CD14-positive monocyte (primary cell): ENCODE data around the gene TMOD1. TPM values are rescaled to one million over a fixed set of nuclear protein-coding genes. Genes with fewer than 3 reads are reported as not detected.

Experiments used
- DNase-seq, 3 donors: peaks; one replicate each; pipeline ENCODE4 v3.0.0-alpha.2; 2011 to 2022
- H2AFZ ChIP-seq: 2 replicates; pipeline ENCODE4 v1.6.0; 2012; ENCODE audit warnings: mild to moderate bottlenecking, low read depth, low read length, inconsistent platforms; ENCODE audit not compliant: insufficient read depth, poor library complexity, severe bottlenecking
- H3K27ac ChIP-seq, 2 donors: 1 replicate in 1 of 2; 2 replicates in 1 of 2; pipeline ENCODE4 v1.5.1; 2012 to 2013; ENCODE audit warnings: low read length in 2 of 2, control low read depth in 1 of 2, inconsistent platforms in 1 of 2, low read depth in 1 of 2, mild to moderate bottlenecking in 1 of 2
- H3K27me3 ChIP-seq, 2 donors: one replicate each; pipeline versions ENCODE4 v1.6.0 to v1.6.1; 2011 to 2013; ENCODE audit warnings: low read length in 2 of 2; ENCODE audit not compliant: control insufficient read depth in 2 of 2, insufficient read depth in 2 of 2
- H3K36me3 ChIP-seq, 2 donors: replicated peaks in 1 of 2; 1 replicate in 1 of 2; 2 replicates in 1 of 2; pipeline versions ENCODE4 v1.5.1 to v1.6.1; 2012 to 2013; ENCODE audit warnings: low read length in 2 of 2, control low read depth in 1 of 2, inconsistent platforms in 1 of 2, mild to moderate bottlenecking in 1 of 2; ENCODE audit not compliant: insufficient read depth in 2 of 2, control insufficient read depth in 1 of 2
- H3K4me1 ChIP-seq, 2 donors: 1 replicate in 1 of 2; 2 replicates in 1 of 2; pipeline versions ENCODE4 v1.5.1 to v1.6.1; 2012 to 2013; ENCODE audit warnings: low read length in 2 of 2, control low read depth in 1 of 2, inconsistent platforms in 1 of 2, mild to moderate bottlenecking in 1 of 2, moderate library complexity in 1 of 2; ENCODE audit not compliant: insufficient read depth in 2 of 2, control insufficient read depth in 1 of 2
- H3K4me2 ChIP-seq: replicated peaks from 2 replicates; pipeline ENCODE3; 2012; ENCODE audit warnings: low read length, moderate library complexity, mild to moderate bottlenecking; ENCODE audit not compliant: poor library complexity, severe bottlenecking; ENCODE audit errors: extremely low read depth
- H3K4me3 ChIP-seq, 3 experiments: fragments of 200-600 bp in 1 of 3; sonication (generic) in 1 of 3; replicated peaks in 1 of 3; 1 replicate in 2 of 3; 2 replicates in 1 of 3; pipeline ENCODE4 v1.5.1; 2011 to 2013; ENCODE audit warnings: low read length in 3 of 3, mild to moderate bottlenecking in 3 of 3, control low read depth in 2 of 3, low read depth in 2 of 3, inconsistent platforms in 1 of 3, moderate library complexity in 1 of 3
- H3K79me2 ChIP-seq: 2 replicates; pipeline ENCODE4 v1.6.0; 2012; ENCODE audit warnings: mild to moderate bottlenecking, control low read depth, inconsistent platforms, low read length, moderate library complexity; ENCODE audit not compliant: insufficient read depth
- H3K9ac ChIP-seq: 2 replicates; pipeline ENCODE4 v1.6.0; 2017; ENCODE audit warnings: low read length, mild to moderate bottlenecking; ENCODE audit not compliant: insufficient read depth, poor library complexity, severe bottlenecking
- H3K9me3 ChIP-seq, 2 donors: replicated peaks in 1 of 2; 1 replicate in 1 of 2; 2 replicates in 1 of 2; pipeline versions ENCODE4 v1.5.1 to v1.6.1; 2012 to 2013; ENCODE audit warnings: low read length in 2 of 2, control low read depth in 1 of 2; ENCODE audit not compliant: control insufficient read depth in 1 of 2, insufficient read depth in 1 of 2
- H4K20me1 ChIP-seq: 2 replicates; pipeline ENCODE4 v1.6.0; 2012; ENCODE audit warnings: mild to moderate bottlenecking, low read length, control low read depth, moderate library complexity; ENCODE audit not compliant: insufficient read depth
- H3K27ac Mint-ChIP-seq, 7 donors: one replicate each; pipeline ENCODE4 v1.8.0; 2020; ENCODE audit warnings: mild to moderate bottlenecking in 7 of 7, mixed read lengths in 7 of 7, moderate library complexity in 6 of 7, inconsistent platforms in 2 of 7
- H3K27me3 Mint-ChIP-seq, 3 donors: one replicate each; pipeline ENCODE4 v1.8.0; 2021 to 2022; ENCODE audit warnings: low read depth in 3 of 3, mild to moderate bottlenecking in 3 of 3, mixed read lengths in 3 of 3, moderate library complexity in 3 of 3, inconsistent platforms in 1 of 3
- H3K36me3 Mint-ChIP-seq, 2 donors: one replicate each; pipeline ENCODE4 v1.8.0; 2020; ENCODE audit warnings: mixed read lengths in 2 of 2, inconsistent platforms in 1 of 2, mild to moderate bottlenecking in 1 of 2
- H3K4me1 Mint-ChIP-seq: one replicate; pipeline ENCODE4 v1.8.0; 2020; ENCODE audit warnings: mild to moderate bottlenecking, mixed read lengths
- H3K4me3 Mint-ChIP-seq, 2 donors: one replicate each; pipeline ENCODE4 v1.8.0; 2020; ENCODE audit warnings: mild to moderate bottlenecking in 2 of 2, mixed read lengths in 2 of 2, moderate library complexity in 1 of 2
- H3K9me3 Mint-ChIP-seq, 7 donors: one replicate each; pipeline ENCODE4 v1.8.0; 2020 to 2022; ENCODE audit warnings: mixed read lengths in 7 of 7, mild to moderate bottlenecking in 6 of 7, moderate library complexity in 6 of 7, inconsistent platforms in 2 of 7
- WGBS: methylation state at CpG from one replicate; pipeline ENCODE4 v1.1.5; 2013; ENCODE audit warnings: missing lambda C conversion rate; ENCODE audit not compliant: insufficient coverage; 5-methylcytosine and 5-hydroxymethylcytosine counted together
- intact Hi-C, 2 donors: fragments of 100-400 bp; cut with micrococcal nuclease; formaldehyde crosslinking; loops; one replicate each; pipeline versions ENCODE4 v1.15.0 to v1.15.1; 2023
- polyA plus RNA-seq, 3 donors: library from polyadenylated mRNA; depleted of rRNA in 1 of 3; unstranded in 2 of 3; stranded (reverse) in 1 of 3; fragments of 300-500 nt in 2 of 3; fragments of >200 nt in 1 of 3; fragmentation: Illumina TruSeq in 2 of 3; gene quantifications; 1 replicate in 2 of 3; 2 replicates in 1 of 3; pipeline ENCODE4 v1.2.3, GENCODE V29; 2012 to 2021
- TF ChIP-seq, protein P1 (sequence below): fragments of 200-600 bp; IDR thresholded peaks from one replicate; pipeline ENCODE4 v1.8.0; 2022; ENCODE audit warnings: antibody characterized with exemption, mild to moderate bottlenecking

The TMOD1 gene
- polyA plus RNA-seq, 3 donors, result 0.09 to 0.81 (median 0.59) TPM

DNA sequence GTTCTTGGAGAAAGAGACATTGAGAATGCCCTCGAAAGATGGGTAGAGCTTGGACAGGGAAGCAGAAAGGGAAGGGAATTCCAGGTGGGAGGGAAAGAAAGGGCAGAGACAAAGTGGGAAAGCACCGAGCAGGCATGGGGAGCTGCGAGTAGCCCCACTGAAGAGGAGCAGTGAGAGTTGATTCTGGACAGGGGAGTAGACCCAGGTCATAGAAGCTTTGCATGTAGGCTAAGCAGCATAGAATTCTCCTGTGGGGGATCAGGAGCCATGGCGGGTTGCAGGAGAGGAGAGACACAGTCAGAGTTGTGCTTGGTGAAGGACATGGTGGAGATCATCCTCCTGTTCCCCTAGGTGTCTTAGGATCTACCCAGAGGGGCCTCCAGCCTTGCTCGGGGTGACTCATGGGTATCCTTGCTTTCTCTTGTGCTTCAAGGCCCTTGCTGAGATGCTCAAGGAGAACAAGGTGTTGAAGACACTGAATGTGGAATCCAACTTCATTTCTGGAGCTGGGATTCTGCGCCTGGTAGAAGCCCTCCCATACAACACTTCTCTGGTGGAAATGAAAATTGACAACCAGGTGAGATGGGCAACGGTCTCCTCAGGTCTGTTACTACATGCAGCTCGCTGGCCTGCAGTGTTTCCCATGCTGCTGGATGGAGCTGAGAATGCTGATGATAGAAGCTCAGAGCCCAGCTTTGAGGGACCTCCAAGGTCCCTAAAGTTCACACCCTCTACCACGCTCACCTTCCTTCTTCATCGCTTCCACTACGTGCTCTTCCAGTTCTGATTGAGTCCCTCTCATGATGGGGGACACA is 67.2 kb downstream of the TMOD1 start:
- Histone ChIP-seq H3K27ac (no peak overlapping the region), H4K20me1 (no peaks in the 10 kb centered on the region), H3K9me3 (no peaks in the 10 kb centered on the region), H3K79me2 (no peaks in the 10 kb centered on the region), H3K4me1 (no peaks in the 10 kb centered on the region), H2AFZ (no peak overlapping the region), H3K36me3 (no peaks in the 10 kb centered on the region), H3K4me2 (no peak overlapping the region), H3K4me3 (no peak overlapping the region), H3K9ac (no peak overlapping the region), H3K27me3 (no peaks in the 10 kb centered on the region)
- H3K9me3 Mint-ChIP-seq, result peaks cover 0 to under 1% (median 0%) of the 10 kb centered on the region in 7 donors
- H3K4me3 Mint-ChIP-seq, result no peak overlapping the region
- intact Hi-C loops, result no loop called here
- no peaks in the 10 kb centered on the region for H3K4me1 Mint-ChIP-seq
- 98% methylated on average over 8 of the region's 11 CpGs for WGBS
- H3K36me3 Mint-ChIP-seq, result no peaks in the 10 kb centered on the region
- H3K27me3 Mint-ChIP-seq, result peaks cover 0 to 4% (median 4%) of the 10 kb centered on the region in 3 donors
- TF ChIP-seq, protein P1, sequence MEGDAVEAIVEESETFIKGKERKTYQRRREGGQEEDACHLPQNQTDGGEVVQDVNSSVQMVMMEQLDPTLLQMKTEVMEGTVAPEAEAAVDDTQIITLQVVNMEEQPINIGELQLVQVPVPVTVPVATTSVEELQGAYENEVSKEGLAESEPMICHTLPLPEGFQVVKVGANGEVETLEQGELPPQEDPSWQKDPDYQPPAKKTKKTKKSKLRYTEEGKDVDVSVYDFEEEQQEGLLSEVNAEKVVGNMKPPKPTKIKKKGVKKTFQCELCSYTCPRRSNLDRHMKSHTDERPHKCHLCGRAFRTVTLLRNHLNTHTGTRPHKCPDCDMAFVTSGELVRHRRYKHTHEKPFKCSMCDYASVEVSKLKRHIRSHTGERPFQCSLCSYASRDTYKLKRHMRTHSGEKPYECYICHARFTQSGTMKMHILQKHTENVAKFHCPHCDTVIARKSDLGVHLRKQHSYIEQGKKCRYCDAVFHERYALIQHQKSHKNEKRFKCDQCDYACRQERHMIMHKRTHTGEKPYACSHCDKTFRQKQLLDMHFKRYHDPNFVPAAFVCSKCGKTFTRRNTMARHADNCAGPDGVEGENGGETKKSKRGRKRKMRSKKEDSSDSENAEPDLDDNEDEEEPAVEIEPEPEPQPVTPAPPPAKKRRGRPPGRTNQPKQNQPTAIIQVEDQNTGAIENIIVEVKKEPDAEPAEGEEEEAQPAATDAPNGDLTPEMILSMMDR, result no peak
- no peak for DNase-seq
- H3K27ac Mint-ChIP-seq, result no peak overlapping the region

DNA sequence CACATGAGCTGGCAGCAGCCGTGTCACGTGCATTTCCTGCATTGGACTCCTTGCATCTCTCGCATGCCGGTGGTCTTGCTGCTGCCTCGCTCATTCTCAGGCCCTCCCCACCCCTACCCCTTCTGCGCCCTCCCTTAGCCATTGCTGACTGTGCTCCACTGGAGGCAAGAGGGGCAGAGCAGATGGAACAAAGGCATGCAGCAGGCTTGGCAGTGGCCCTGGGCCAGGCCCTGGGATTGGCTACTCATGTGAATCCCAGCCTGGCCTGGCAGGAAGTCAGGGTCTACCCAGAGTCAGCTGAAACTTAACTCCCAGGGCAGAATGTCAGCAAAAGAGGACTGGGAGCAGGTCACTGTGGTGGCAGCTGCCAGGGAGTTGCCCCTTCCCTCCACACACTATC is 69.4 kb downstream of the TMOD1 start:
- Histone ChIP-seq H2AFZ (no peak overlapping the region), H3K4me3 (no peak overlapping the region), H3K9ac (no peak overlapping the region), H3K9me3 (no peaks in the 10 kb centered on the region), H3K4me2 (no peak overlapping the region), H3K4me1 (peaks cover 7 to 9% of the 10 kb centered on the region in 2 donors), H3K27ac (no peak overlapping the region), H3K27me3 (no peaks in the 10 kb centered on the region), H3K79me2 (no peaks in the 10 kb centered on the region), H3K36me3 (no peaks in the 10 kb centered on the region), H4K20me1 (no peaks in the 10 kb centered on the region)
- no peaks in the 10 kb centered on the region for H3K36me3 Mint-ChIP-seq
- intact Hi-C loops, result no loop called here
- 100% methylated on average over 6 of the region's 6 CpGs for WGBS
- peaks cover 0 to 6% (median 4%) of the 10 kb centered on the region in 7 donors for H3K9me3 Mint-ChIP-seq
- no peak for DNase-seq
- H3K4me1 Mint-ChIP-seq, result peaks cover 13% of the 10 kb centered on the region
- no peak overlapping the region for H3K4me3 Mint-ChIP-seq
- TF ChIP-seq, protein P1, result no peak
- H3K27ac Mint-ChIP-seq, result no peak overlapping the region
- peaks cover 0 to 9% (median 2%) of the 10 kb centered on the region in 3 donors for H3K27me3 Mint-ChIP-seq
